NCI-H2107 (cell line): Measurements from ENCODE around the gene ILKAP.

Experiments used
- DNase-seq: peaks from one replicate; lab custom pipeline; 2025; lab: John Stamatoyannopoulos, UW

The ILKAP gene, protein sequence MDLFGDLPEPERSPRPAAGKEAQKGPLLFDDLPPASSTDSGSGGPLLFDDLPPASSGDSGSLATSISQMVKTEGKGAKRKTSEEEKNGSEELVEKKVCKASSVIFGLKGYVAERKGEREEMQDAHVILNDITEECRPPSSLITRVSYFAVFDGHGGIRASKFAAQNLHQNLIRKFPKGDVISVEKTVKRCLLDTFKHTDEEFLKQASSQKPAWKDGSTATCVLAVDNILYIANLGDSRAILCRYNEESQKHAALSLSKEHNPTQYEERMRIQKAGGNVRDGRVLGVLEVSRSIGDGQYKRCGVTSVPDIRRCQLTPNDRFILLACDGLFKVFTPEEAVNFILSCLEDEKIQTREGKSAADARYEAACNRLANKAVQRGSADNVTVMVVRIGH

DNA sequence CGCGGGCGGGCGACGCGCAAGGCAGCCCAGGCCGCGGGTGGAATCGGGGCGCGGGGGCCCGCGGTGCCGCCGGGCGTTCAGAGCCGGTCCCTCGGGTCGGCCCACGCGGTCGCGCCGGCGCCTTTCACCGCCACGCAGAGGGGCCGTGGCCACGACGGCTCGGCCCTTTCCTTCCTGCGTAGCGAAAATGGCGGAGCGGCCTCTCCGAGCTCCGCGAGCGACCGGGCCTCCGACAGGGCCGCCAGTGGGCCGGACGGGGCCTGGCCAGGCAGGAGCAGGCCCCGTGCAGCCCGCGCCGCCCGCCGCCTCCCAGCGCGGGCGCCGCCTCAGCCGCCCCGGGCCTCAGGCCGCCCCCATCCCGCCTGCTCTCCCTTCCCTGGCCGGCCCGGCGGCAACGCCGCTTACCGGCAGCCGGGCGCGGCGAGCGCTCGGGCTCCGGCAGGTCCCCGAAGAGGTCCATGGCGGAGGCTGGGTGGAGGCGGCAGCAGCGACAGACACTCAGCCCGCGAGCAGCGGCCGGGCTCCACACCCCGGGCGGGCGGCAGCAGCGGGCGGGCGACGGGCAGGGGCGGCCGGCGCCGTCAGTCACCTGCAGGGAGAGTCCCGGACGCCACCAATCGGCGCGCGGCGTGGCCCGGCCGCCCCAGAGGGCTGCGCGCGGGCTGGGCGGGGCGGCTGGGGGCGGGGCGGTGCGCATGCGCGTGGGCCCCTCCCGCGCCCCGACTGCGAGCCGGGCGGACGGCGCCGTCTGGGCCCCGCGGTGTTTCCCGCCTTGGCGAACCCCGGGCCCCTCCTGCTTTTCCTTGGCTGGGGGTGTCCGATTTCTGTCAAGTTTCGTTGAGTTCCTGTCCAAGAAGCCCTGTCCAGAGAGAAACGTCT lies at the start of gene ILKAP:
Gene ILKAP, minus strand, starts transcription at position 602 of the 879 bp plus-strand sequence. Its CDS starts 142 bp downstream, at position 460.
- DNase-seq, result peak; percentile 66

GRCh38 chr2:238252766-238253630 lies 49.5 kb upstream of the ILKAP start:
- DNase-seq, result no peak

DNA sequence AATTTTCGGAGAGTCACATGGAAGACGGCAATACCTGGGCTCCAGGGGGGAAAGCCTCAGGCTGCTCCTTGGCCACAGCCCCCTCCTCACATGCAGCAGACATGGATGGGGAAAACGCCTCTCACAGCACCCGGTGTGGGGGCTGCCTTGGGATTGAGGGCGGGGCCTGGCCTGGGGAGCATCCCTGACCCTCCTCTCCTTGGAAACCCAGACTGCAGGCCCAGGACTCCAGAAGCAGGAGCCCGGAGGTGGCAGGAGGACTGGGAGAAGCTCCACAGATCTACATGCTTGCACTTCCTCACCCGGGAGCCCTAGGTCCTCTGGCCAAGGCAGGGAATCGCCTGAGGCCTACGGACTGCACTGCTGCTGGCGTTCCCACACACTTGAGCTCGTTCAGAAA lies 48.5 kb upstream of the ILKAP start:
- DNase-seq, result no peak

- DNase-seq, result no peak
Observed at GRCh38 chr2:238251331-238251730, 47.8 kb upstream of the ILKAP start.

GRCh38 chr2:238250896-238251295 lies 47.4 kb upstream of the ILKAP start:
- DNase-seq, result no peak

GRCh38 chr2:238247841-238248453 lies 44.5 kb upstream of the ILKAP start:
- no peak for DNase-seq

DNA sequence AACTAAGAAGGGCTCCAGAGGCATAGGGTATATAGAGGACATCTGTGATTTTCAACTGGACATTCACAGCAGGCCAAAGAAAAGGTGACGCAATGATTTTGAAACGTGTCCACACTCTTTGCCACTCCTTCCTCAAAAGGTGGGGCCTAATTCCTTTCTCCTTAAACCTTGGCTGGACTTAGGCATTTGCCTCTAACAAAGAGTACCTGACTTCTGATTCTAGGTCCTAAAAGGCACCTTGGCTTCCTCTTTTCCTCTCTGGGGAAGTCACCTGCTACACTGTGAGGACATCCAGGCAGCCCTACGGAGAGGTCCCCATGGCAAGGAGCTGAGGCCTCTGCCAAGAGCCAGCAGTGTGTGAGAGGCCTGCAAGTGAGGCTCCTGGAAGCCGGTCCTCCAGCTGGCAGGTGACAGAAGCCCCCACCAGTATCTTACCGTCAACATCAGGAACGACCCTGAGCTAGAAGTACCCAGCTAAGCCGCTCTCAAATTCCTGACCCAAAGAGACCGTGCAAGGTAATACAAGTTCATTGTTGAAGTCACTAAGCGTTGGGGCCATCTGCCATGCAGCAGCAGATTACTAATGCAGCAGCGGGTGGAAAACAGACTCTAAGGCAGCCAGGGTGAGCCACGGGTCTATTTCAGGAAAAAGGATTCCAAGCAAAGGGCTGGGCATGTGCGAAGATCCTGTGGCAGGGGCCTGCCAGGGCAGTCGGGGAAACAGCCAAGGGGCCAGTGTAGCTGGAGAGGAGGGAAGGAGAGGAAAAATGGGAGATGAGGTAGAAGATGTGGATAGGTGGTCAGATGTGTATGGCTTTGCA lies 43.7 kb upstream of the ILKAP start:
- DNase-seq, result no peak

GRCh38 chr2:238244151-238244550 lies 40.7 kb upstream of the ILKAP start:
- DNase-seq, result no peak

- DNase-seq, result no peak
Observed at GRCh38 chr2:238243496-238244076, 40.1 kb upstream of the ILKAP start.

- peak; percentile 32 for DNase-seq
Observed at GRCh38 chr2:238242731-238243495, 39.4 kb upstream of the ILKAP start.

- DNase-seq, result no peak
Observed at GRCh38 chr2:238241970-238242369, 38.5 kb upstream of the ILKAP start.

- DNase-seq, result peak; percentile 90
Observed at GRCh38 chr2:238240757-238241711, 37.5 kb upstream of the ILKAP start.

- peak; percentile 69 for DNase-seq
Observed at GRCh38 chr2:238239863-238240756, 36.6 kb upstream of the ILKAP start, which contains the start of gene HES6. Gene HES6 (minus strand): TSS chr2:238240038. CDS start chr2:238239905, 133 bp downstream.

GRCh38 chr2:238239543-238239862 lies 36.0 kb upstream of the ILKAP start:
- no peak for DNase-seq

- DNase-seq, result no peak
Observed at GRCh38 chr2:238238766-238239542, 35.5 kb upstream of the ILKAP start.

DNA sequence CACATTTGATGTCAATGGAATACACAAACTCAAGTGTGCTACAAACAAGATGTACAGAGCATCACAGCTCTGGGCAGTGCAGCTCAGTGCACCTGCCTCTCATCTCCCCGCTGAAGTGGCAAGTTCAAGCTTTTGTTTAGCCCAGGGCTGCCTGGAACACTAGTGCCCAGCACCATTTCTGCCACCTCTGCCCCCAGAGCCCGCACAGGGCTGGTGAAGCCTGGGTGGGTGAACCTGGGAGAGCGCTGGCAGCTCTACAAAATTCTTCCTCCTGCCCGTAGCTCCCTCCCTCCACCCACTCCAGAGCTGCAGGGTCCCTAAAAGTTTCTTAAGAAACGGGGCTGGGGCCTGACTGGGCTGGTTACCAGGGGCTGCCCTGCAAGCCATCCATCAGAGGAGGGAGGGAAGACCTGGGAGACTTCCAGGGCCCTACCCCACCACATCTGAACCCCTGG lies 34.8 kb upstream of the ILKAP start:
- DNase-seq, result no peak
